Dedifferentiated amniotic fluid mesenchymal stem cell (primary cell): ENCODE data around the gene FBXL17.
"Not testable (repeated sequence)": the region's sequence is repeated elsewhere in the genome, so short reads cannot be mapped to it uniquely, and the experiment has no call there.

Experiments used
- DNase-seq: peaks from one replicate; pipeline ENCODE4 v3.0.0-alpha.2; 2016; ENCODE audit errors: extremely low spot score

Gene FBXL17

DNA sequence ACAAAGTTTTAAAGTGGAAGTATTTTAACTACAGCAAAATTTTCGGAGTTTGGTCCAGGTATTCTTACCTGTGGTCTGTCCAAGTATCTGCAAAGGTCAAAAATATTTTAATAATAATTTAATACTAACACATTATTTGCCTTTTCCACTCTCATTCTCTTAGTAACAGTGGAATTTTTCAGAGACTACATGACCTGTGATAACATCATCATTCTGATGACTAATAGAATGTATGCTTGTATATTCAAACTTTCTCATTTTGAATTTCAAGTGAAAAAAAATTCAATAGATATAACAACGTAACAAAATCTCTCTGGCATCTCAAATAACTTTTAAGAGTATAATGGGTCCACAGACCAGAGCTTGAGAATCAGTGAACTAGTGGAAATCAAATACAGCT lies 78.3 kb downstream of the FBXL17 start:
- no peak for DNase-seq

DNA sequence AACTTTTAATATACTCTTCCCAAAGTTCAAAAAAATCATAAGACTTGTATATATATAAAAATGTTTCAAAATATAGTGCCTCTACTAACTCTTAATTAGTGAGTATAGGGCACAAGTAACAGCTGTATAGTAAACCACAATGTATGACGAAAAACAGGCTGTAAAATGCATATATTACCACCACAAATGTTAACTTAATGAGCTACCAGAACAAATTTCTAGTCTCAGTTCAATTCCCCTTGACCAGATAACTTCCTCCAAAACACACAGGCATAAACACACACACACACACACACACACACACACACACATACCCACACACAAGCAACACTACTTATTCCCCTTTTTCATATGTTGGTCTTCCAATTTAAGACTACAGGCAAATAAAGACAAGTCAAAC lies 78.8 kb downstream of the FBXL17 start:
- no peak for DNase-seq

DNA sequence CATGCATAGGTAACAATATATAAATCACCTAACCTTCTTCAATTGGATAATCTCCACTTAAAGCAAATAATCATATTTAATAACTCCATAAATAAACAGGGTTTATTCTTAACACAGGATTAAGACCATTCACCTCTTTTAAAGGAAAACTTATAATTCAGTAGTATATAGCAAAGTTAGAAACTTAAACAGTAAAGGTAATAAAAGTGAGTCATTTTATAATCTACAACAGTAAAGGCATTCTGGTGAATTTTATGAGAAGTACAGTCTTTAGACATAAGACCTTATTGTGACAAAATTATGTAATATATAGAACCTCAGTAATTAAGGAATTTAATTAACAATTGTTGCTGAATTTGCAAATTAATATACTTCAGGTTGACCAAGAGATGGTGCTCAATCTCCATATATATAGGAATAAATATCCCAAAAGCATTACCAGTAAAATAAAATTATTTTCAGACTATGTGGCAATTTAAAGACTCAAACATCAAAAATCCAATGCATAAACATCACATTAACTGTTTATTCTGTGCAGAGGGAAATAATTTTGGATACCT lies 84.8 kb downstream of the FBXL17 start:
- no peak for DNase-seq

DNA sequence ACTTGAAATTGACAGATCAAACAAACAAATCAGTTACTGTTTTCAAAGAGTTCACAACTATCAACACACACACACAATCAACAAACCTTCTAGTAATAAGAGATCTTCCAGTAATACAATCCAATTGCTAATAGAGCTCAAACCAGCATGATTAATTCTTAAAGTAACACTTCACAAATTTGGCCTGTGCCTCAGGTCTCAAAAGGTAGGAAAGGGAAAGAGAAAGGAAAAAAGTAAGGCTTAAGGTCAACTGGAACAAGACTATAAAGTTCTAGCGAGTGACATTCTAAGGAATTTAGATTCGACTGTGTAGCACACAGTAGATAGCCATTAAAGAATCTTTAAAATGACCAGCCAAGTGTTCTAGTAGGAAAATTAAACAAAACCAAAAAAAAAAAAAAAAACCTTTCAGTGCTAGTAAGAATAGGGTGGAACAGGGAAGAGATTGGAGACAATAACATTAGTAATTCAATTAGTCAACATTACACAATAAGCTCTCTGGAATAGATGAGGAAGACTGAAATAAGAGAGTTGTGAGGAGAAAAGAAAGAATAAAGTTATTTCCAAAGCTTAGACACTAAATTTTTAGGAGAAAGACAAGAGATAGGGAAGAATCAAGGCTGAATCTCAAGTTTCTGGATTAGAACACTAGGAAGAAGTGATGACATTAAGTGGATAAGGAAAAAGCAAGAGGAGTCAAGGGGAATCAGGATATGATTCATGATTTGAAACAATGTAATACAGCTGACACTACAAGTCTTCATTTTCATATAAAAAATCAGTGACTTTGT lies 86.1 kb downstream of the FBXL17 start:
- no peak for DNase-seq

GRCh38 chr5:108280960-108281569 lies 100.8 kb downstream of the FBXL17 start:
- DNase-seq = no peak

DNA sequence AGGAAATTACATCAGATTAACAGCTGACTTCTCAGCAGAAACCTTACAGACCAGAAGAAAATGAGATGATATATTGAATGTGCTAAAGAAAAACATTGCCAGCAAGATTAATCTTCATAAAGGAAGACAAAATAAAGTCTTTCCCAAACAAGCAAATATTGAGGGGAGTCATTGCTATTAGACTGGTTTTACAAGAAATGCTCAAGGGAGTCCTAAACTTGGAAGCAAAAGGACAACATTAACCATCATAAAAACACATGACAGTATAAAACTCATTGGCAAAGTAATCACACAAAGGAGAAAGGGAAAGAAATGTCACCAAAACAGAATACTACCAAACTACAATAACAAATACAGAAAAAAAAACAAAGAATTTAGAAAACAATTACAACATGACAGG lies 101.7 kb downstream of the FBXL17 start:
- DNase-seq = no peak

- no peak for DNase-seq
Observed at GRCh38 chr5:108278285-108279240, 103.3 kb downstream of the FBXL17 start.

DNA sequence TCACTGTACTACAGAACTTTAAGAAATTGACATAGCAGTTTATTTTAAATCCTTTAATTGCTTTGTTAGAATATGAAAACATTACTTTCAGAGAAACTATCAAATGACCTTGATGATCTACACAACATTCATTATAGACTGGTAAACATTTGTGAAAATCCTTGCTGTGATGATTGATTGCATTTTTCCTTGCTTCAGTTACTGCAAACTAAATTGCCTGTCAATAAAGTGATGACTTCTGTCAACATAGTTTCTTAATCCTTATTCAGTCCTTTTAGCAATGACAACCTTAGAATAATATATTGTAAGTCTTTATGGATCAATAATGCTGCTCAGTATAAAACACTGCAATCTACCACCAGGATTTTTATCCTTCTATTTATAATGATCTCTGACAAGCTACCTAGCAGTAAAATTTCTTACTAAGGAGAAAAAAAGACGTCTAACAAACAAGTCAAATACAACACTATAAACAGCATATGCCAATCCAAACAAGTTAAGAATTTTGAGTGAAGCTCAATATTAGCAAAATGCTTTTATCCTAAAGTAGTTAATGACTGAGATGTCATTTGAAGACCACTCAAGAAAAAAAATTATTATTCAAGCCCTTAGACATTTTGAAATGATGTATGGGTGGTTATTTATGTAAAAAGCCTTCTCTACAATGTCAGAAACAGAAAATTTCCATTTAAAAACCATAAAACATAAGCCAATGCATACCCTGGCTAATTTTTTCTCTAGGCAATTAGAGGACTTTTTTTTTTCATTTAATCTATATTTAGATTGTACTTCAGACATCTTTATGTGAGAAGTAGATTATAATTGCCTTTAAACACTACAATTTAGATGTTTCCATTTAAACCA lies 105.5 kb downstream of the FBXL17 start:
- no peak for DNase-seq

DNA sequence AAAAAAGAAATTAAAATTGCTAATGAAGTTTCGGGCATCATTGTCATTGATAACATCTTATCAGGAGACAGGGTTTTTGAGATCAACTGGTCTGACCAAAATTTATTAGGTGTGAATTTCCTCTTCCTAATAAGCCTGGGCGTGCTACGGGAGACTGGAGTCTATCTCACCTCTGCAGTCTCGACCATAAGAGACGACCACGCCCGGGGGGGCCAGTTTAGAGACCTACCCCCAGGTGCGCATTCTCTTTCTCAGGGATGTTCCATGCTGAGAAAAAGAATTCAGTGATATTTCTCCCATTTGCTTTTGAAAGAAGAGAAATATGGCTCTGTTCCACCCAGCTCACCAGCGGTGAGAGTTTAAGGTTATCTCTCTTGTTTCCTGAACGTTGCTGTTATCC lies 107.8 kb downstream of the FBXL17 start:
- not testable (repeated sequence) for DNase-seq

DNA sequence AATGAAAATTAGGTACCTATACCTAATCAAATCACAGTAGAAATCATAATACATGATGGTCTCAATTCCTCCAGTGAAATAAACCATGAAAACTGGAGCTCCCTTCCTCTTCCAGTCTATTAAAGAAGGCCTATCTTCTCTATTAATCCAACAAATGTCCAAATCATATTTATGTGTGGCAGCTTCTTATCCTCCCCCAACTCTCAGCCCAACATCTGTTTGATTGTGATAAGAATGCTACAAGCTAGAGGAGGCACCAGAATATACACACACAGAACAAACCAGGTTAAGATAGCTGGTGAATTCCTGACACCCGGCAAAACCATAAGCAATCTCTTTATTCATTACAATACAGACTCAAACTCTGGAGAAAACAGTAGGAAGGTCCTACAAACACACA lies 110.8 kb downstream of the FBXL17 start:
- DNase-seq = no peak

DNA sequence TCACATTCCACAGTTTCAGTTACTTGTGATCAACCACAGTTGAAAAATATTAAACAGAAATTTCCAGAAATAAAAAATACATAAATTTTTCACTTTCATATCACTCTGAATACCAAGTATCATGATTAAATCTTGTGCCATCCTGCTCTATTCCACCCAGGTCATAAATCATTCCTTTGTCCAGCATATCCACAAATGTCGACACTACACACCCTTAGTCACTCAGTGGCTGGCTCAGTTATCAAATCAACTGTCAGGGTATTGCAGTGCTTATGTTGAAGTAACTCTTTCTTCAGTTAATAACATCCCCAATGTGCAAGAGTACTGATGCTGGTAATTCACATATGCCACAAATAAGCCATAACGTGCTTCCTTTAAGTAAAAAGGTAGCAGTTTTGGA lies 115.7 kb downstream of the FBXL17 start:
- no peak for DNase-seq

- no peak for DNase-seq
Observed at GRCh38 chr5:108264533-108264932, 117.4 kb downstream of the FBXL17 start.

GRCh38 chr5:108263338-108263737 lies 118.6 kb downstream of the FBXL17 start:
- no peak for DNase-seq

DNA sequence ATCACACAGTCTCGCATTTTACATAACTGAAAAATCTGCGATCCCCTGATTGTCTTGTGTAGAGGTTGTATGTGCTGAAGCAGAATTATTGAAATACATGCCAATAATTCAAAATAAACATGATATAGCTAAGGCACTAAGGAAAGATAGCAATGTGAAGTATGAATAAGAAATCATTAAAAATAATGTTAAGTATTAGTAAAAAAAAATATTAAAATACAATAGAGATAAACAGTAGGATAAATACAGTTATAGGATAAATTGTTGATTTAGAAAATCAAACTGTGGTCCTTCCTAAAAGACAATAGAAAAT lies 121.1 kb downstream of the FBXL17 start:
- DNase-seq = no peak

- DNase-seq = peak; percentile 73
Observed at GRCh38 chr5:108260117-108260857, 121.6 kb downstream of the FBXL17 start.

DNA sequence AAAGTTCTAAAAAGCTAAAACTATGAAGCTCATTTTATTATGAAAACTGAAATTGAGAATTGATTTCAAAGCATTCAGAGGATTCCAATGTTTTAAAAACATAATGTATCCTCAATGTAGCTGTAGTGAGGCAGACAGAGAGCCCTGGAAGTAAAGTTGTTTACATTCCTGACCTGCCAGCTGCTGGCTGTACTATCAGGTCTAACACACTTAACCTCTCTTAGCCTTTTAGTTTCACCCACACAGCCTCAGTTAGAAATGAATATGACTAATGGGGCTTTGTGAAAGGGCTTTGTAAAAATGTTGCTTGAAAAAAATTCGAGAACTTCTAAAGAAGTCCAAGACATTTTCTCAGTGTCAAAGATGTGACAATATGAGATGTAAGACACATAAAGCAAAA lies 122.6 kb downstream of the FBXL17 start:
- DNase-seq = peak; percentile 21

DNA sequence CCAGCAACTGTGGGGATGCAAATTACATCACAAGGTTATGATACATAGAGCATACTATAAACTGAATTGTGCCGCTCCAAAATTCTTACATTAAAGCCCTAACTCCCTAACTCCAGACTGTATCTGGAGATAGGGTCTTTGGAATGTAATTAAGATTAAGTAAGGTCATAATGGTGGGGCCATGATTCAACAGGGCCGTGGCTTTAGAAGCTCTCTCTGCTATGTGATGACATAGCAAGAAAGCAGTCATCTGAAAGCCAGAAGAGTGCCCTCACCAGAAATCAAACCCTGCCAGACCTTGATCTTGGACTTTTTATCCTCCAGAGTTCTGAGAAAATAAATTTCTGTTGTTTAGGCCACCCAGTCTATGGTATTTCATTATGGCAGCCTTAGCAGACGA lies 123.9 kb downstream of the FBXL17 start:
- no peak for DNase-seq

DNA sequence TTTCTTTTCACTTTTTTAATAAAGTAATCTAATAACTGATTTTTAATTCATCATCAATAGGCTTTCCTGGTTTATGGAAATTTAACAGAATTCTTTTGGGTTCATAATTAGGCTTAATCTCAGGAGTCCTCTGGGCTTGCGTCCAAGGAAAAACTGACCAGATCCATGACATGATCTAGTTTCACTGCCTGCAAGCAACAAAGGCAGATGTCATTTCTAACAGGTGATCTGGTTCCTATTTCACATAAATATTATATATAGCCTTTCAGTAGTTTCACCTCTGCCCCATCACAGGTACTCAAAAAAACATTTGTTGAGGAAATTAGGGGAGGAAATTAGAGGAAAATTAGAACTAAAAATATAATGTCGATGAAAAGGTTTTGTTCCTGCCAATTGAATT lies 126.4 kb downstream of the FBXL17 start:
- no peak for DNase-seq

- DNase-seq = no peak
Observed at GRCh38 chr5:108251350-108251749, 130.5 kb downstream of the FBXL17 start.

- no peak for DNase-seq
Observed at GRCh38 chr5:108249785-108250426, 132.0 kb downstream of the FBXL17 start.
